Measurements from ENCODE around the gene IL24. TPM values are rescaled to one million over a fixed set of nuclear protein-coding genes. Genes with fewer than 3 reads are reported as not detected.

Gene IL24
- total and polyA plus RNA-seq, 8 donors = not detected

- H3K4me3 ChIP-seq = no peak overlapping the region
- FAIRE-seq = no peak
- intact Hi-C loops (cut with DNase I) = no loop called here
- ATAC-seq = peak in 3 of 4 donors; percentile 72 to 85 (median 76)
- H3K27ac ChIP-seq = no peak overlapping the region
- TF ChIP-seq CTCF (IDR thresholded peaks at IDR 0.05) = no peak
- no peaks in the 10 kb centered on the region for H3K36me3 ChIP-seq
- 60 to 74% methylated on average over 3 of the region's 3 CpGs for WGBS, 2 donors
- peak in 4 of 6 donors; percentile 47 to 74 (median 55) for DNase-seq
- H3K4me1 ChIP-seq = no peaks in the 10 kb centered on the region
- no peaks in the 10 kb centered on the region for H3K9me3 ChIP-seq
- H3K27me3 ChIP-seq = no peaks in the 10 kb centered on the region
Observed at GRCh38 chr1:206854401-206855129, 42.7 kb upstream of the IL24 start.

GRCh38 chr1:206855859-206856258, 41.4 kb upstream of the IL24 start:
- TF ChIP-seq CTCF (IDR thresholded peaks at IDR 0.05) = no peak
- FAIRE-seq (no peak), DNase-seq (no peak), ATAC-seq (no peak)
- Histone ChIP-seq H3K4me3 (no peak overlapping the region), H3K27me3 (no peaks in the 10 kb centered on the region), H3K36me3 (no peaks in the 10 kb centered on the region), H3K9me3 (no peaks in the 10 kb centered on the region), H3K27ac (no peak overlapping the region), H3K4me1 (no peaks in the 10 kb centered on the region)
- 86 to 90% methylated on average over 2 of the region's 2 CpGs for WGBS, 2 donors
- intact Hi-C loops (cut with DNase I) = no loop called here

- no peak for ATAC-seq
- no peak for TF ChIP-seq CTCF (IDR thresholded peaks at IDR 0.05)
- 86 to 87% methylated on average over 5 of the region's 5 CpGs for WGBS, 2 donors
- intact Hi-C loops (cut with DNase I) = no loop called here
- H3K36me3 ChIP-seq = no peaks in the 10 kb centered on the region
- H3K27me3 ChIP-seq = no peaks in the 10 kb centered on the region
- FAIRE-seq = no peak
- no peaks in the 10 kb centered on the region for H3K9me3 ChIP-seq
- no peak overlapping the region for H3K27ac ChIP-seq
- no peak overlapping the region for H3K4me3 ChIP-seq
- DNase-seq = no peak
- H3K4me1 ChIP-seq = no peaks in the 10 kb centered on the region
Observed at GRCh38 chr1:206856674-206857464, 40.4 kb upstream of the IL24 start.

GRCh38 chr1:206859082-206859521, 38.1 kb upstream of the IL24 start:
- intact Hi-C loops (cut with DNase I) = no loop called here
- H3K36me3 ChIP-seq = no peaks in the 10 kb centered on the region
- H3K27me3 ChIP-seq = no peaks in the 10 kb centered on the region
- no peak overlapping the region for H3K4me3 ChIP-seq
- H3K4me1 ChIP-seq = no peaks in the 10 kb centered on the region
- peak in 2 of 4 donors; percentile 30 to 43 for ATAC-seq
- 71 to 79% methylated on average over 5 of the region's 5 CpGs for WGBS, 2 donors
- TF ChIP-seq CTCF (IDR thresholded peaks at IDR 0.05) = no peak
- H3K9me3 ChIP-seq = no peaks in the 10 kb centered on the region
- no peak for FAIRE-seq
- no peak overlapping the region for H3K27ac ChIP-seq
- DNase-seq = no peak

Data from pancreas (tissue), 10 donors.